Activated T-cell treated with anti-CD3 and anti-CD28 coated beads, Interleukin-2, amount 50 U/mL, for 72 hours (primary cell): ENCODE data around the gene FGF1. TPM values are rescaled to one million over a fixed set of nuclear protein-coding genes. Genes with fewer than 3 reads are reported as not detected.

Experiments
- ATAC-seq, 2 donors: fragments of 150-1000 bp; cut with Tn5 transposase; replicated peaks in 1 of 2; 2 replicates each; pipeline ENCODE4 v1.10.0; 2021; ENCODE audit warnings: moderate library complexity in 2 of 2, mild to moderate bottlenecking in 1 of 2
- DNase-seq, 2 donors: peaks; one replicate each; pipeline ENCODE4 v3.0.0; 2021 to 2022; ENCODE audit warnings: mixed read lengths in 1 of 2
- H3K27ac Mint-ChIP-seq: one replicate; pipeline ENCODE4 v1.8.0; 2022; ENCODE audit warnings: mild to moderate bottlenecking, moderate library complexity, mixed read lengths
- H3K27me3 Mint-ChIP-seq: one replicate; pipeline ENCODE4 v1.8.0; 2022; ENCODE audit warnings: low read depth, mixed read lengths
- H3K36me3 Mint-ChIP-seq, 2 donors: one replicate each; pipeline ENCODE4 v1.8.0; 2022; ENCODE audit warnings: mixed read lengths in 2 of 2, mild to moderate bottlenecking in 1 of 2; ENCODE audit not compliant: insufficient read depth in 2 of 2
- H3K4me1 Mint-ChIP-seq: one replicate; pipeline ENCODE4 v1.8.0; 2022; ENCODE audit warnings: low read depth, mixed read lengths
- H3K4me3 Mint-ChIP-seq, 2 donors: one replicate each; pipeline ENCODE4 v1.8.0; 2022; ENCODE audit warnings: mild to moderate bottlenecking in 2 of 2, mixed read lengths in 2 of 2, moderate library complexity in 2 of 2
- H3K9me3 Mint-ChIP-seq, 2 donors: one replicate each; pipeline ENCODE4 v1.8.0; 2022; ENCODE audit warnings: mixed read lengths in 2 of 2
- total RNA-seq, 2 donors: library from RNA; stranded (reverse); gene quantifications; one replicate each; pipeline ENCODE4 v1.2.3, GENCODE V29; 2022

FGF1 gene
- total RNA-seq, 2 donors from 2014 or later: not detected

DNA sequence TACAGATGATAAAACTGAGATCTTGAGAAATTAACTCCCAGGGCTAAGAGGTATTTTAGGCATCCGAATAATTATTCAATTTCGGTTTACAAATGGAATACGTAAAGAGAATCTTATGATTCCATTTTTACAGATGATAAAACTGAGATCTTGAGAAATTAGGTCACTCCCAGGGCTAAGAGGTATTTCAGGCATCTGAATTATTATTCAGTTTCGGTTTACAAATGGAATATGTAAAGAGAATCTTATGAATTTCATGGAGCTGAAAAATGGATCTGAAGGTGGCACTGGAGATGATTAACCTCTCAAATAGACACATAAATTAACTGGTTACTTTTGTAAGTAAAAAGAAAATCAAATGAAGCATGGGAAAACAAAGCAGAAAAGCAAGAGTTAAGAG lies 44.2 kb downstream of the FGF1 start:
- Mint-ChIP-seq H3K9me3 (no peaks in the 10 kb centered on the region), H3K4me3 (no peak overlapping the region), H3K27me3 (peaks cover 48% of the 10 kb centered on the region), H3K27ac (no peak overlapping the region), H3K4me1 (peaks cover 5% of the 10 kb centered on the region), H3K36me3 (no peaks in the 10 kb centered on the region)
- no peak for ATAC-seq
- DNase-seq: no peak

DNA sequence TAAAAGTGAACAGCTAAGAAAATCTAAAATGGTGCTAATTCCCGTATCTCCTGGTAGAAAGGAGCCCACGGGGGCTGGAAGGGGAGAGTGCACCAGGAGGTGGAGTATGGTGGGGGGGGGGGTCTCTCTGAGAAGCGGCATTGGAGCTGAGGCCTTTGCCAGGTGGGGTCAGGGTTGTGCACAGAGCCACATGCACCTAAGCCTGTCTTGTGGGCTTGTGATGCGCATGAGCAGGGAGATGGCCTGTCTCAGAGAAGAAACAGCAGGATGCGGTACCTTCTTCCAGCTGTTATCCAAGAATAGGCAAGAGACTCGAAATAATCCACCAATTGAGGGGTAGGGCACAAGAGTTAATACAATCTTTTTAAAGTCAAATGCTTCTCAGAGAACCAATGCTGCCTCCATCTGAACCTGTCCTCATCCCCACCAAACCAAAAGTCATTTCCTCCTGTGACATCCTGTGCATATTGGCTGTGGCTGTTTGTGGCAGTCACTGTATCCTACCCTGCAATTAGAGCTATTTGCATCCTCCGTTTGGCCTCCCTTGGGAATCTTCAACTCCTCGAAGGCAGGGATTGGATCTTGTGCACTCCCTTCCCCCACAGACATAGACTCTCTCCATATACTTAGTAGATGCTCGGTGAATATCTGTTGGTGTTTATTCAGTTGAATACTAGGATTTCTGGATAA lies 45.4 kb downstream of the FGF1 start:
- H3K4me3 Mint-ChIP-seq: no peak overlapping the region
- H3K27ac Mint-ChIP-seq: no peak overlapping the region
- peaks cover 57% of the 10 kb centered on the region for H3K27me3 Mint-ChIP-seq
- H3K36me3 Mint-ChIP-seq: no peaks in the 10 kb centered on the region
- peaks cover 5% of the 10 kb centered on the region for H3K4me1 Mint-ChIP-seq
- no peaks in the 10 kb centered on the region for H3K9me3 Mint-ChIP-seq
- no peak for ATAC-seq
- DNase-seq: no peak

DNA sequence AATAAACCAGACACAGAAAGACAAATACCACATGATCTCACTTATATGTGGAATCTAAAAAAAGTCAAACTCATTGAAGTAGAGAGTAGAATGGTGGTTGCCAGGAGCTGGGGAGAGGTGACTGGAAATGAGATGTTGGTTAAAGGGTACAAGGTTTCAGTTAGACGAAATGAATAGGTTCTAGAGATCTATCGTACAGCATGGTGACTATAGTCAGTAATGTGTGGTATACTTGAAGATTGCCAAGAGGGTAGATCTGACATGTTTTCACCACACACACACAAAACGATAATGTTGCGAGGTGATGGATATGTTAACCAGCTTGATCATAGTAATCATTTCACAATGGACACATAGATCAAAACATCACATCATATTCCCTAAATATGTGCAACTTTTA lies 46.4 kb downstream of the FGF1 start:
- Mint-ChIP-seq H3K36me3 (no peaks in the 10 kb centered on the region), H3K4me3 (no peak overlapping the region), H3K27ac (no peak overlapping the region), H3K9me3 (no peaks in the 10 kb centered on the region), H3K27me3 (peaks cover 57% of the 10 kb centered on the region), H3K4me1 (peaks cover 5% of the 10 kb centered on the region)
- DNase-seq (no peak), ATAC-seq (peak; percentile 90 to 95)

DNA sequence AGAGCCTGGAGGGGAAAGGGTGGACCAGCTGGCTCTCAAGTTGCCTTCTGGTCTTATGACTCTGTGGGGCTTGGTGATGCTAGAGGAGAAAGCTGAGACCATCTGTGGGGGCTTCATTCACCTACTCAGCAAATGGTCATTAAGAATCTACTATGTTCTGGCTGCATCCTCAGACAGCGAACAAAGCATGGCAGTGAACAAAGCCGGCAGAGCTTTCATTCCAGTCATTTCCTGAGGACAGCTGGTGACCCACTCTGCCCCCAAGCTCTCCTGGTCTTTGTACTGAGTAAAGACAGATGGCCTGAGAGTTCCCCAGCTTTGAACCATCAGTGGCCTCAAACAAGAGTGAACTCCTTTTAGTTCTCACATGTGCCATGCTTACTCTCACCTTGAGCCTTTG lies 48.0 kb downstream of the FGF1 start:
- Mint-ChIP-seq H3K9me3 (no peaks in the 10 kb centered on the region), H3K4me3 (no peak overlapping the region), H3K36me3 (no peaks in the 10 kb centered on the region), H3K27ac (no peak overlapping the region), H3K4me1 (peaks cover 5% of the 10 kb centered on the region), H3K27me3 (peaks cover 57% of the 10 kb centered on the region)
- ATAC-seq (no peak), DNase-seq (no peak)

DNA sequence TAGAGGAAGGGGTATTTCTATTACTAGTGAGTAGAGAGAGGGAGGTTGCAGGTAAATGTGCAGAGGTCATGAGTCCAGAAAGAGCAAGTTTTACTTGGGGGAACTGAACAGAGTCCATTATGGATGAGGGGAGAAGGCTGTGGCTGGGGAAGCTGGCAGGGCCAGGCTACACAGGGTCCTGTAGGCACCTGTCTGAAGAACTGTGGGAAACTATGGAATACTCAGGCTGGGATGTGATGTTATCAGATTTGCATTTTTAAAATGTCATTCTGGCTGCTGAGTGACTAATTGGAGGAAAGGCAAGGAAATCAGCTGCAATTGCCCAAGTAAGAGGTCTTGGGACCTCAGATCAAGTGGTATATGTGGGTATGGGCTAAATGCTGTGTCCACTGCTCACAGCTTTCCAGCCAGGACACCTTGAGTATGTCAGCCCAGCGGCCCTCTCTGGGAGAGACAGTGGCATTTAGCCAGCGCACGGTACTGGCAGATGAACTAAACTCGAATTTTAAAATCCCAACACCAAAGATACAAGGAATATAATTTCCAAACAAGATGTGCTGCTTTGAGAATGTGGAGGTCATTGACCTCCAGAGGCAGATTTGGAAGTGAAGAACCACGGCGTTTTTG lies 49.1 kb downstream of the FGF1 start:
- DNase-seq (no peak), ATAC-seq (no peak)
- Mint-ChIP-seq H3K27me3 (peaks cover 47% of the 10 kb centered on the region), H3K4me3 (no peak overlapping the region), H3K9me3 (no peaks in the 10 kb centered on the region), H3K27ac (no peak overlapping the region), H3K36me3 (no peaks in the 10 kb centered on the region), H3K4me1 (peaks cover 5% of the 10 kb centered on the region)

DNA sequence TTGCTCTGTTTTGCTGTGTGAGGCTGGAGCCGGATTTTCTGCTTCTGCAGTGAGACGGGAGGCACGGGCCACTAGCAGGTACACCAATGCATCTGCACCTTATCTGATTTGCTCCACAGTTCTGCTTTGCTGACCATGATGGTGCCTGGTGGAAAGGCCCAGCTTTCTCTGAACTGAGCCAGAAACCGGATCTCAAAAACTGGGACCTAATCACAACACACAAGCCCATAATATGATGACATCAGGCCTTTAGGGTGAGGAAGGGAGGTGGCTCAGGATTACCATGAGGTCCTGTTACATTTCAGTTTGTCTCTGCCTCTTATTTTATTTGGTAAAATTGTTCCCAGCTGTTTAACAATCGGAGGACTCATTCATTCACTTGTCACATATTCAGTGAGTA lies 49.8 kb downstream of the FGF1 start:
- no peaks in the 10 kb centered on the region for H3K9me3 Mint-ChIP-seq
- H3K36me3 Mint-ChIP-seq: no peaks in the 10 kb centered on the region
- no peak overlapping the region for H3K27ac Mint-ChIP-seq
- DNase-seq (no peak), ATAC-seq (no peak)
- peaks cover 5% of the 10 kb centered on the region for H3K4me1 Mint-ChIP-seq
- no peak overlapping the region for H3K4me3 Mint-ChIP-seq
- peaks cover 45% of the 10 kb centered on the region for H3K27me3 Mint-ChIP-seq

DNA sequence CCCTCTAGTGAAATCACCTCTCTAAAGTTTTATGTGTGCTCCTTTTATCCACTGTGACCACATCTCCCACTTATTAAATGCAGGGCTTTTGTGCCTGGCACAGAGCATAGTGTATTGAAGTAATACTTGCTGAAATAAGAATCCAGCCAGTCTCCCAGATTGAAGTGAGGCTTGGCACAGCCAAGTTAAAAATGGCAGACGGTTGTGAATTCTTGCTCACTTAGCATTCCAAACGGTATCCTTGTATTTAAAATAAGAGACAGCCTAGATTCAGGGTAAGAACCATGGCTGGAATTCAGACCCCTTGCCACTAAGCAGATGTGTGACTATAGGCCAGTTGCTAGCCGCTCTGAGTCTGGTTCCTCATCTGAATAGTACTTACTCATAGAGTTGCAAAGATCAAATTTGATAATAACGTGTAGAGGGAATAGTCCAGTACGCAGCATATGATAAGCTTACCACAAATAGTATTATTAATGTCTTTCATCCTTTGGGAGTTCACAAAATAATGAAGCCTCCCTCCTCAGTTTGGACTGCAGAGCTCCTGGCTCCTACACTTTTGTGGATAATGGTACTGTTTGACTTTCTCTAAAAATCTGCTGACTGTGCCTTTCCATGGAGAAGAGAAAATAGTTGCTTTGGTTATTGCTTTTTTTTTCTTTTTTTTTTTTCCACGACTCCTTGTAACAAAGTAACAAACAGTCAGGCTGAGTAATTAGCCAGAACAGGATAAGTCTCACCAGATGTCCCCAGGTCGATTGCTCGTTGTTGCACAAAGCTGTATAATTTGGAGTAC lies 51.5 kb downstream of the FGF1 start:
- Mint-ChIP-seq H3K4me3 (no peak overlapping the region), H3K36me3 (no peaks in the 10 kb centered on the region), H3K4me1 (peaks cover 4% of the 10 kb centered on the region), H3K27ac (no peak overlapping the region), H3K27me3 (peaks cover 33% of the 10 kb centered on the region), H3K9me3 (no peaks in the 10 kb centered on the region)
- DNase-seq (no peak), ATAC-seq (no peak)

DNA sequence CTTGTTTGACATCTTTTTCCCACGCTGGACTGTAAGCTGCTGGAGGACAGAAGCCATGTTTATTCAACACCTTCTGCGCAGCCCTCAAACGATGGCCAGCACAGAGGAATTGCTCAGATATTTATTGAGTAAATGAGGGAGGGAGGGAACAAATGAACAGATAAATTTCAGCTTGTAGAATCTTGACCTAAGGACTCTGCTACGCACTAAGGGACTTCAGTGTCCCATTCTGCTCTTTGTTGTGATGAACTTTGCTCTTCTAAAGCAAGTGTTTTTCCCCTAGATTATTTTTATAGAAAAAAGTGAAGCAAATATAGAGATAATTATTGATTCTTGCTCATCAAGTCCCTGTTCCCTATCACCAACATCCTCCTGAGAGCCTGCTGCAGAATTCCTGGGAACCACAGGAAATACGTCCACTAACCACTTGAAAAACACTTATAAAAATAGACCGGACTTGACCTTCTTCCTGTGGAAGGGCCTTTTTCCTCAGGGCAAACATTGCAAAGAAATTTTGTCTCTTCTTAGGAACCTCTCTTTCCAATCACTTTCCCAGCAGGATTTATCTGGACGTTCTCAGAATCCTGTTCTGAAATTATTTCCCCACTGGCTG lies 54.9 kb downstream of the FGF1 start:
- ATAC-seq: no peak

DNA sequence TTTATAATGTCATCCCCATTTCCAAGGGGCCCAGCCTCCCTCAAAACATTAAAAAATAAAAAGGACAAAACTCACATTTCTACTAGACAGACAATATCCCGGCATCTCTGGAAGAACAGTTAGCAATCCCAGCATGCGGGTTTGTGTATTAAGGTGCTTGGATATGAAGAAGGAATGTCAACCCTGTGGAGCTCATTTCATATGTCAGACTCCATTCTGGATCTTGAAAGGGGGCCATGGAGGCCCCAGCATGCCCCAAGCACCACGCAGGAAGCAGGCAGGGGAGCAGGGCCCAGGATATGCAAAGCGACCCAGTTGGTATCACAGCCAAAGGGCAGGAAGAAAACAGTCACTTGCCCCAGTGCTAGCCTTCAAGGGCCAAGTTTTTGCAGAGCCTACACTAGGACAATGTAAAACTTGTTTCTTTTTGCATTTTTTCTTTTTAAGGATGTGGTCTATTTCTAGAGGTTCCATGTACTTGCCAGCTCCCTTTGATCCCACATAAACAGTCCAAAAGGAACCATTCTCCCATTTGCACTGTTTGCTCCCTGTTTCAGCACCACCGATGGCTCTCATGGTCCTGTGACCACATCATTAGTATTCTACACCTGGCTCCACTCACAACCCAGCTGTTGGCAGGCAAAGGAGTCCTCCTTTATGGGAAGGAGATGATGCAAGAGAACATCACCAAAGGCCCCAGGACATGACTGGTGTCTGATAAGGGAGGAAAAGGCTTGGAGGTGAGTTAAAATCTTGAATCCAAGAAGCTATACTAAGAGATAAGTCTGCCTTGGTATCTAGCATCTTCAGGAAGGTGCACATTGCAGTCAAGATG lies 58.3 kb downstream of the FGF1 start:
- H3K27ac Mint-ChIP-seq: no peak overlapping the region
- DNase-seq: no peak
- H3K9me3 Mint-ChIP-seq: no peaks in the 10 kb centered on the region
- H3K36me3 Mint-ChIP-seq: no peaks in the 10 kb centered on the region
- ATAC-seq: no peak
- no peaks in the 10 kb centered on the region for H3K4me1 Mint-ChIP-seq
- H3K4me3 Mint-ChIP-seq: no peak overlapping the region
- no peaks in the 10 kb centered on the region for H3K27me3 Mint-ChIP-seq

More for the DNA sequence above, 54.9 kb downstream of the FGF1 start:
- peaks cover 2% of the 10 kb centered on the region for H3K27me3 Mint-ChIP-seq
- H3K36me3 Mint-ChIP-seq: no peaks in the 10 kb centered on the region
- no peaks in the 10 kb centered on the region for H3K9me3 Mint-ChIP-seq
- DNase-seq: no peak
- H3K4me1 Mint-ChIP-seq: no peaks in the 10 kb centered on the region
- no peak overlapping the region for H3K4me3 Mint-ChIP-seq
- H3K27ac Mint-ChIP-seq: no peak overlapping the region

DNA sequence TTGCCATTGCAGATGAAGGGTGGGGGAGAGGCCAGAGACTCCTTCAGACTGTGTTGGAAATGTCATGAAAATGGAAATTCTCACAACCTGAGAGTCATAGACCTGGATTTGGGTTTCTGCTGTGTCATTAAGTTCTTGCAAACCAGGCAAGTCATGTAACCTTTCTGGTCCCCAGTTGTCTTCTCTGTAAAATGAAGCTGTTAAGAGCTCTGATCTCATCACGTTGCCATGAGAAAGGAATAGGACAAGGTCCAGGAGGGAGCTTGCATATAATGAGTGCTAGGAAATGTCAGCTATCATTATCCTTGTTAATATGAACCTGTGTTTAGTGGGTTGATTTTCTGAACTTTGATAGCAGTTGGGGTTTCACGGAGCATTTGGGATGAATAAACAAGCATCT lies 59.1 kb downstream of the FGF1 start:
- Mint-ChIP-seq H3K27ac (no peak overlapping the region), H3K4me1 (no peaks in the 10 kb centered on the region), H3K9me3 (no peaks in the 10 kb centered on the region), H3K36me3 (no peaks in the 10 kb centered on the region), H3K4me3 (no peak overlapping the region), H3K27me3 (peaks cover 3% of the 10 kb centered on the region)
- ATAC-seq: no peak
- no peak for DNase-seq

DNA sequence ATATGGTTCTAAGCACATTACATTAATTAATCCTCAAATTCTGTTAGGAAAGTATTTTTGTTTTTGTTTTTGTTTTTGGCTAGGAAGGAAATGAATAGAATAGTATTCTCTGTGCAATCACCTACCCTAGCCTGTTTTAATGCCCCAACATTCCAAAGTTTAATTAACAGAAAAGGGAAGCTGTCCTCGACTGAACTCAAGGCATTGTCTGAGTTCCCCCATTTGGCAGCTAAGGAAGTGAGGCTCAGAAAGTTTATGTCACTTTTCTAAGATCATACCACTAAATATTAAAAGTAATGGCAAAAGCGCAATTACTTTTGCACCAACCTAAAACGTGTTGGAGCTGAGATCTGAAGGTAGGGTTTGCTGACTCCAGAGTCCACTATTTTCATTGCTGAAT lies 59.8 kb downstream of the FGF1 start:
- ATAC-seq (no peak), DNase-seq (no peak)
- H3K4me1 Mint-ChIP-seq: no peaks in the 10 kb centered on the region
- H3K27me3 Mint-ChIP-seq: peaks cover 10% of the 10 kb centered on the region
- H3K36me3 Mint-ChIP-seq: no peaks in the 10 kb centered on the region
- H3K9me3 Mint-ChIP-seq: no peaks in the 10 kb centered on the region
- H3K27ac Mint-ChIP-seq: no peak overlapping the region
- no peak overlapping the region for H3K4me3 Mint-ChIP-seq

DNA sequence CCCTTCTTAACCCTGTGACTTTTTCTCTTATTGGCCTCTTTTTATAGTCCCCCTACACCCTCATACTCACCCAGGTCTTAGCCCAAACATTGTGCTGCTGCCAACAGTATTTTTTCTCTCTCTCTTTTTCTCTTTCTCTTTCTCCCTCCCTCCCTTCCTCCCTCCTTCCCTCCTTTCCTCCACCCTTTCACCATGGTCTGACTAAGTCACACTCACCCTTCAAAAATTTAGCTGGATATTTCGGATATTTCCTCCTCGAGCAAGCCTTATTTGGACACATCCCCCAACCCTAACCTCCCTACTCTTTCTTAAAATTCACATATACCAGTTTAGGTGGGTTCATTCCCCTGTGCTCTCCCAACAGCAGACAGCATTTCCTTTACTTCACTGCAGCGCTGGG lies 64.7 kb downstream of the FGF1 start:
- DNase-seq: no peak
- ATAC-seq: no peak
- Mint-ChIP-seq H3K27ac (no peak overlapping the region), H3K27me3 (peaks cover 19% of the 10 kb centered on the region), H3K4me1 (peaks cover 17% of the 10 kb centered on the region), H3K9me3 (no peaks in the 10 kb centered on the region), H3K36me3 (no peaks in the 10 kb centered on the region), H3K4me3 (no peak overlapping the region)
